GM04504 (cell line): Measurements from ENCODE around the gene LRIG1.

Experiments used
- DNase-seq: peaks from one replicate; pipeline ENCODE4 v3.0.0-alpha.2; 2012; ENCODE audit warnings: low read depth

LRIG1 gene

GRCh38 chr3:66344848-66345578 lies 155.8 kb downstream of the LRIG1 start:
- DNase-seq, result no peak

- DNase-seq, result no peak
Measured at GRCh38 chr3:66344391-66344811, 156.4 kb downstream of the LRIG1 start.

GRCh38 chr3:66342717-66343356 lies 158.0 kb downstream of the LRIG1 start:
- peak; percentile 50 for DNase-seq

GRCh38 chr3:66338927-66339326 lies 161.9 kb downstream of the LRIG1 start:
- DNase-seq, result no peak

- DNase-seq, result no peak
Measured at GRCh38 chr3:66336333-66336766, 164.5 kb downstream of the LRIG1 start.

- DNase-seq, result no peak
Measured at GRCh38 chr3:66335671-66336070, 165.2 kb downstream of the LRIG1 start.
